MV-4-11 (cell line): ENCODE results near the gene CATSPERZ.

Experiments used
- DNase-seq: peaks from one replicate; lab custom pipeline; 2025; lab: John Stamatoyannopoulos, UW

CATSPERZ gene

GRCh38 chr11:64263947-64264317, 36.2 kb upstream of the CATSPERZ start:
- DNase-seq = no peak

- no peak for DNase-seq
Measured at GRCh38 chr11:64264371-64264852, 35.7 kb upstream of the CATSPERZ start.

GRCh38 chr11:64265176-64266160, 34.7 kb upstream of the CATSPERZ start:
- DNase-seq = no peak

GRCh38 chr11:64266339-64266738, 33.8 kb upstream of the CATSPERZ start:
- no peak for DNase-seq

GRCh38 chr11:64267207-64267945, 32.8 kb upstream of the CATSPERZ start:
- no peak for DNase-seq

GRCh38 chr11:64268025-64268892, 31.9 kb upstream of the CATSPERZ start:
- DNase-seq = peak; percentile 68

- DNase-seq = peak; percentile 69
Measured at GRCh38 chr11:64268893-64269539, 31.1 kb upstream of the CATSPERZ start.

- DNase-seq = peak; percentile 100
Measured at GRCh38 chr11:64269540-64270220, 30.5 kb upstream of the CATSPERZ start.

GRCh38 chr11:64275031-64275800, 24.9 kb upstream of the CATSPERZ start:
- DNase-seq = no peak

- no peak for DNase-seq
Measured at GRCh38 chr11:64275841-64276240, 24.3 kb upstream of the CATSPERZ start.

- no peak for DNase-seq
Measured at GRCh38 chr11:64276653-64277431, 23.3 kb upstream of the CATSPERZ start.

GRCh38 chr11:64278576-64279190, 21.5 kb upstream of the CATSPERZ start:
- DNase-seq = no peak

- DNase-seq = no peak
Measured at GRCh38 chr11:64281957-64282770, 18.0 kb upstream of the CATSPERZ start.

- no peak for DNase-seq
Measured at GRCh38 chr11:64283092-64283491, 17.1 kb upstream of the CATSPERZ start.

GRCh38 chr11:64284048-64284961, 15.9 kb upstream of the CATSPERZ start, which contains the start of gene BAD:
TSS of gene BAD (minus strand) at chr11:64284665. CDS start at chr11:64284368, 297 bp downstream.
- peak; percentile 88 for DNase-seq
